ENCODE data around the gene ANO2. TPM values are rescaled to one million over a fixed set of nuclear protein-coding genes. Genes with fewer than 3 reads are reported as not detected.
A peak's percentile ranks its signal among the peaks of the same experiment; 100 is the strongest.

Gene ANO2
- total RNA-seq, 1 donor from 2014 or later, result 1.9 TPM

- no peak for DNase-seq (ENCODE audit: low read depth, low spot score)
- peaks cover 3% of the 10 kb centered on the region for H3K27me3 Mint-ChIP-seq (ENCODE audit: low read depth)
- no peak for TF ChIP-seq CTCF (conservative IDR thresholded peaks at IDR 0.05)
- H3K4me3 Mint-ChIP-seq, result no peak overlapping the region
- H3K27ac Mint-ChIP-seq (ENCODE audit: unreplicated experiment), result no peak overlapping the region
- H3K4me1 Mint-ChIP-seq, result no peaks in the 10 kb centered on the region
- H3K9me3 Mint-ChIP-seq, result no peaks in the 10 kb centered on the region
- H3K36me3 Mint-ChIP-seq (ENCODE audit: low read depth), result no peaks in the 10 kb centered on the region
Measured at GRCh38 chr12:5973461-5974115, 28.5 kb upstream of the ANO2 start.

- Mint-ChIP-seq H3K27me3 (ENCODE audit: low read depth) (peaks cover 3% of the 10 kb centered on the region), H3K4me1 (no peaks in the 10 kb centered on the region), H3K9me3 (no peaks in the 10 kb centered on the region), H3K27ac (ENCODE audit: unreplicated experiment) (peak overlapping the region; percentile 23), H3K36me3 (ENCODE audit: low read depth) (no peaks in the 10 kb centered on the region), H3K4me3 (no peak overlapping the region)
- no peak for TF ChIP-seq CTCF (conservative IDR thresholded peaks at IDR 0.05)
- no peak for DNase-seq (ENCODE audit: low read depth, low spot score)
Measured at GRCh38 chr12:5972387-5972786, 27.3 kb upstream of the ANO2 start.

GRCh38 chr12:5971194-5971850 lies 26.3 kb upstream of the ANO2 start:
- no peak for TF ChIP-seq CTCF (conservative IDR thresholded peaks at IDR 0.05)
- no peaks in the 10 kb centered on the region for H3K9me3 Mint-ChIP-seq
- DNase-seq (ENCODE audit: low read depth, low spot score), result no peak
- no peak overlapping the region for H3K4me3 Mint-ChIP-seq
- H3K4me1 Mint-ChIP-seq, result no peaks in the 10 kb centered on the region
- H3K27me3 Mint-ChIP-seq (ENCODE audit: low read depth), result peaks cover 3% of the 10 kb centered on the region
- H3K27ac Mint-ChIP-seq (ENCODE audit: unreplicated experiment), result peak overlapping the region; percentile 61
- no peaks in the 10 kb centered on the region for H3K36me3 Mint-ChIP-seq (ENCODE audit: low read depth)

GRCh38 chr12:5969974-5970690 lies 25.1 kb upstream of the ANO2 start:
- Mint-ChIP-seq H3K36me3 (ENCODE audit: low read depth) (no peaks in the 10 kb centered on the region), H3K4me1 (peaks cover 11% of the 10 kb centered on the region), H3K9me3 (no peaks in the 10 kb centered on the region), H3K27me3 (ENCODE audit: low read depth) (peaks cover 10% of the 10 kb centered on the region), H3K27ac (ENCODE audit: unreplicated experiment) (no peak overlapping the region), H3K4me3 (no peak overlapping the region)
- DNase-seq (ENCODE audit: low read depth, low spot score), result no peak
- TF ChIP-seq CTCF (conservative IDR thresholded peaks at IDR 0.05), result peak; percentile 15

GRCh38 chr12:5969156-5969973 lies 24.3 kb upstream of the ANO2 start:
- Mint-ChIP-seq H3K4me1 (peaks cover 13% of the 10 kb centered on the region), H3K27ac (ENCODE audit: unreplicated experiment) (no peak overlapping the region), H3K27me3 (ENCODE audit: low read depth) (peaks cover 18% of the 10 kb centered on the region), H3K36me3 (ENCODE audit: low read depth) (no peaks in the 10 kb centered on the region), H3K4me3 (no peak overlapping the region), H3K9me3 (no peaks in the 10 kb centered on the region)
- no peak for DNase-seq (ENCODE audit: low read depth, low spot score)
- no peak for TF ChIP-seq CTCF (conservative IDR thresholded peaks at IDR 0.05)

All from neural crest cell (in vitro differentiated cells).